NCI-H1417 treated with DMSO at 0.1 percent for 48 hours (cell line): ENCODE results near the gene OBSCN.
"Not testable (repeated sequence)": the region's sequence is repeated elsewhere in the genome, so short reads cannot be mapped to it uniquely, and the experiment has no call there.

Source experiments
- DNase-seq: peaks from one replicate; lab custom pipeline; 2025; lab: John Stamatoyannopoulos, UW

Gene OBSCN

DNA sequence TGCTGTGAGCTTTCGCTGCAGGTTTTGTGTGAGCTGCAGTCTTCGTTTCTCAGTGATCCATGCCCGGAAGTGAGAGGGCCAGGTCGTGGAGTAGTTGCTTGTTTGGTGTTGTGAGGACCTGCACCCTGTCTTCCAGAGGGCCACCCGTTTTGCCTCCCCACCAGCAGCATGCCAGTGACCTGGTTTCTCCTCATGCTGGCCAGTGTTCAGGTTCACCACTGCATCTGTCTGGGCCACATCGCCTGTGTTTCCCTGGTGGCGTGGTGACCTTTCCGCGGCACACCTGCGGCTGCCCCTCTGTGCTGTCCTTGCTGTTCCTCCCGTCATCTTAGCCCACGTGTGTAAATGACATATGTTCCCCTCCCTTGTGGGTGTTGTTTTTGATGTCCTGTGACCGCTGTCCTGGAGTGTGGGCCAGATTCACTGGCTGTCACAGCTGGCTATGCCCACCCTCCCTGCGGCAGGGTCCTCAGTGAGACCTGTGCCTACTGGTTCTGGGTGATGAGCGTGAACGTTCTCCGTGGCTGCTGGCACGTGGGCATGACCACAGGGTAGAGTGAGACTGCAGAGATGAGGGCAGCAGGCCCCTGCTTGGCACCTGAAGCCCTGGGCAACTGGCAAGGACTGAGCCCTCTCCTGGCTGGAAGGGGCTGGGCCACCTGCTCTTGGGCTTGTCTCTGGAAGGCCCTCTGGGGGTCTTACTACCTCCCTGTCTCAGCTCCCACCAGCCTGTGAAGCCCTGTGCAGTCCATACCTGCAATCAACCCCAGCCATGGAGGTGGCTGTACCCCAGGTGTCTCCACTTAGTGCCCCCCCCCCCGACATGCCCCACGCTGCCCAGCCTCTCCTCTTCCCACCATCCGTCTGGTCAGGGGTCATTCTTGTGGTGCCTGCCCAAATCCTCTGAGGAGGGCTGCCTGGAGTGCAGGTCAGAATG, 35.0 kb upstream of the OBSCN start:
- DNase-seq: no peak

DNA sequence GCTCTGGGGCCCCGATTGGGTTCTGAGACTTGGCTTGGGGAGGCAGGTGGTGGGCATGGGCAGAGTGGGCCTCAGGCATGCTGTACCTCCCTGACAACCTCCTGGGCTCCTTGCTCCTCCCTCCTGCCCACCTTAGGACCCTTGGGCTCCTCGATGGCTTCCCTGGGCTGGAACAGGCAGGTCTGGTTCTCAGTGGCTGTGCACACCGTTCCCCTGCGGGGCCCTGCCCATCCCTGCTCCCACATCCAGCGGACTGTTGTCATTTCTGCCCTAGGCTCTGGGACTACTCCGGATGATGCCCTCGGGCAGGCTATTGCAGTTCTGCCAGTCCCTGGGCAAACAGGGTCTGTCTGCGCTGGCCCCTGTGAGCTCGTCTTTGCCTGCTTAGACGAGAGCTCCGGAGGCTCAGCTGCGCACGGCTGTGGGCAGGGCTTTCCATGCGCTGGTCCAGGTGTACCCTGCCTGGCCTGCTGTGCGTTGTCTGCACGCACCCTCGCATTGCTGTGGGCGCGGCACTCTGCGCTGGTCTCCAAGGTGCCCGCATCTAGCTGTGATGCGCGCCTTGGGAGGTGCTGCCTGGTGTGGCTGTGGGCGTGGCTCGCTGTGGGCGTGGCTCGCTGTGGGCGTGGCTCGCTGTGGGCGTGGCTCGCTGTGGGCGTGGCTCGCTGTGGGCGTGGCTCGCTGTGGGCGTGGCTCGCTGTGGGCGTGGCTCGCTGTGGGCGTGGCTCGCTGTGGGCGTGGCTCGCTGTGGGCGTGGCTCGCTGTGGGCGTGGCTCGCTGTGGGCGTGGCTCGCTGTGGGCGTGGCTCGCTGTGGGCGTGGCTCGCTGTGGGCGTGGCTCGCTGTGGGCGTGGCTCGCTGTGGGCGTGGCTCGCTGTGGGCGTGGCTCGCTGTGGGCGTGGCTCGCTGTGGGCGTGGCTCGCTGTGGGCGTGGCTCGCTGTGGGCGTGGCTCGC, 34.0 kb upstream of the OBSCN start:
- DNase-seq: not testable (repeated sequence)

DNA sequence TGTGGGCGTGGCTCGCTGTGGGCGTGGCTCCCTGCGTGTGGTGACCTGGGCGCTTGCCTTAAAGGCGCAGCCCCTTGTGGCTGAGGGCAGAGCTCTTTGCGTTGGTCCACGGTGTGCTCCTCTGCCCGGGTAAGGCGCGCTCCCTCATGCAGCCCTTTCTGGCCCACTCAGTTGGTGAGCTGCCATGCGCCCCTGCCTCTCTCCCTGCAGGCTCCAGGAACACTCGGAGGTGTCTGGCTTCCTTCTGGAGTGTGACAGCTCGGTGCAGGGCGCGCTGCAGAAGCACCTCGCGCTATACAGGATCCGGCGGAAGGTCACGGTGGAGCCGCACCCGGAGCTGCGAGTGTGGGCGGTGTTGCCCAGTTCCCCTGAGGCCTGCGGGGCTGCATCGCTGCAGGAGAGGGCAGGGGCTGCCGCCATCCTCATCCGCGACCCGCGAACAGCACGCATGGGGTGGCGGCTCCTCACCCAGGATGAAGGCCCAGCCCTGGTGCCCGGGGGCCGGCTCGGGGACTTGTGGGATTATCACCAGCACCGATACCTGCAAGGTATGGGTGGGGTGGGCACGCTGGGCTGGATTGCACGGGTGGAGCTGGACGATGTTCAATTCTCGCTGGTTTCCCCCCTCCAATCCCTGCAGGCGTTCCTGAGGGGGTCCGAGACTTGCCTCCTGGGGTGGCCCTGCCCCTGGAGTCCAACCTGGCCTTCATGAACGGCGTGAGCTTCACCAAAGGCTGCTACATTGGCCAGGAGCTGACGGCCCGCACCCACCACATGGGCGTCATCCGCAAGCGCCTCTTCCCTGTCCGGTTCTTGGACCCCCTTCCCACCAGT, 33.1 kb upstream of the OBSCN start:
- DNase-seq: no peak

DNA sequence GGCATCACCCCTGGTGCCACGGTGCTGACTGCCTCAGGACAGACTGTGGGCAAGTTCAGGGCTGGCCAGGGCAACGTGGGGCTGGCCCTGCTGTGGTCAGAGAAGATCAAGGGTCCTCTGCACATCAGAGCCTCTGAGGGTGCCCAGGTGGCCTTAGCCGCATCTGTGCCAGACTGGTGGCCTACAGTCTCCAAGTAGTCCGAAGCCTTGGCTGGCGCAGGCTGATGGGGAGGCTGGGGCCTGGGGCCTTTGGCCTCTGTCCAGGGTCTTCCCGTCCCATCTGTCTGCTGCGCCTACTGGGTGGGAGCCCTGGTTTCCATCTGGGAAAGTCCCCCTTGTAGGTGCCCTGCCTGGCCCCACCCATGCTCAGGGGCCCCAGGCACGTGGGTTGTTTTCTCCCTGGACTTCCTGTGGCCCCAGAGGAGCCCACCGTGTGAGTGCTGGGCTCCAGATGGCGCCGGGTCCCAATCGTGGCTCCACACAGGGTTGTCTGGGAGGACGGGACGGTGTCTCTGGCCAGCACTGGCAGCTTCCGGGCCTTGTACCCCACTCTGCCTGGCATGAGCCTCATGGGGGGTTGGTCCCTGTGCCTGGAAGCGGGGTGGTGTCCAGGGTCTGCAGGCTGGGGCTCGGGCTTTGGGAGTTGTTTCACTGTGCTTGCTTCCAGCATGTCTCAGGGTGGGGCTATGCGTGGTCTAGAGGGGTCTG, 32.4 kb upstream of the OBSCN start:
- no peak for DNase-seq

DNA sequence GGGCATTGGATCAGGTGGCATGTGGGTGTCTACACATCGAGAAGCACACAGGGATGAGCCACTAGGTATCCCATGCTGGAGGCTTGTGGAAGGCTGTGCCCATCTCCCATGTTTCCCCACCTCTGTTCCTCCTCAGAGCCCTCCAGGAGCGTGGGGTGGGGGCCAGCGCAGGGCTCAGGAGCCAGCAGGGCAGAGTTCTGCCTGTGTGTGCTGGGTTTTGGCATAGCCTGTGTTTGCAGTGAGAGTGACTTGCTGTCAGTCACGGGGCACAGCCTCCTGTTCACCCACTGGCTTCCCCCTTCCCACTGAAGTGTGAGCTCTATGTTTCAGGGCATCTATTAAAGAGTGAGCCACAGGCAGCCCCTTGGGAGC, 31.8 kb upstream of the OBSCN start:
- DNase-seq: no peak

DNA sequence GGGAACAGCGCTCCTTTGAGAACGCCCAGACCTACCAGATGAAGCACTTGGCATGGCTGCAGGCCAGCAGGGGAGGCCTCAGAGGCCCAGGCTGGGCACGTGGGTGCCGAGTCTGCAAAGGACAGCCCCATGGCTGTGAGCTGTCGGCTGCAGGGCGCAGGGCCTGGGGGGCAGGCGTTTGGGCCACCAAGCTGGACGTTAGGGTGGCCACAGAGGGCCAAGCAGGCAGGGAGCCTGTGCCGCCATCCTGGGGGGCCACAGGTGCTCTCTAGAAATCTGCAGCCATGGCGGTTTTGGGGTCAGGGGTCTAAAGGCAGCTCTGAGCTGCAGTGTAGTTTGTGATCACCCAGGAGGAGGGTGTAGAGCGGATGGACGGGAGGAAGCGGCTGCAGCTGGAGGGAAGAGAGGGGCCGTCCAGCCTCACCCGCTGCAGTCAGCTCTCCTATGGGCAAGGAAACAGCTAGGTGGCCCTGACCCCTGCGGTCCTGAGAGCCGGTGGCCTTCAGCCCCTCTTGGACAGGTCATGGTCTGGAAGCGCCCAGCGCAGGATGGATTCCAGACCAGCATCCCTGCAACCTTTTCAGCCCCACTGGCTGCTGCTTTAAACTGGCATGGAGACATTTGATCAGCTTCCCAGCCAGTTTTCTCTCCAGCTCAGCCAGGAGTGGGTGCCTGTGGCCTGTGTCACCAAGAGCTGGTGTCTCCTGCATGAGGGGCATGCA, 31.2 kb upstream of the OBSCN start:
- DNase-seq: no peak

DNA sequence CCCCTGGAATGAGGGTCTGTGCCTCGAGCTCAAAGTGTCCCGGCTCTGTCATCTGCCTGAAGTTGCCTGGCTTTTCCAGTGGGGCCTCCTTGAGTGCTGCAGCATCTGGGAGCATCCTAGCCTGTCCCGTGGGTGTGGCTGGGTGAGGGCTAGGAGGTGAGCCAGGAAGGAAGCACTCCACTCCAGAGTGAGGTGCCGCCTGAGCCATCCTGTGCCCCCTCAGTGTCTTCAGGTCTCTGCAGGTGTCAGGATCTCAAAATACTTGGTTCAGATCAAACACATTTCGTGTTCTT, 30.7 kb upstream of the OBSCN start:
- no peak for DNase-seq

DNA sequence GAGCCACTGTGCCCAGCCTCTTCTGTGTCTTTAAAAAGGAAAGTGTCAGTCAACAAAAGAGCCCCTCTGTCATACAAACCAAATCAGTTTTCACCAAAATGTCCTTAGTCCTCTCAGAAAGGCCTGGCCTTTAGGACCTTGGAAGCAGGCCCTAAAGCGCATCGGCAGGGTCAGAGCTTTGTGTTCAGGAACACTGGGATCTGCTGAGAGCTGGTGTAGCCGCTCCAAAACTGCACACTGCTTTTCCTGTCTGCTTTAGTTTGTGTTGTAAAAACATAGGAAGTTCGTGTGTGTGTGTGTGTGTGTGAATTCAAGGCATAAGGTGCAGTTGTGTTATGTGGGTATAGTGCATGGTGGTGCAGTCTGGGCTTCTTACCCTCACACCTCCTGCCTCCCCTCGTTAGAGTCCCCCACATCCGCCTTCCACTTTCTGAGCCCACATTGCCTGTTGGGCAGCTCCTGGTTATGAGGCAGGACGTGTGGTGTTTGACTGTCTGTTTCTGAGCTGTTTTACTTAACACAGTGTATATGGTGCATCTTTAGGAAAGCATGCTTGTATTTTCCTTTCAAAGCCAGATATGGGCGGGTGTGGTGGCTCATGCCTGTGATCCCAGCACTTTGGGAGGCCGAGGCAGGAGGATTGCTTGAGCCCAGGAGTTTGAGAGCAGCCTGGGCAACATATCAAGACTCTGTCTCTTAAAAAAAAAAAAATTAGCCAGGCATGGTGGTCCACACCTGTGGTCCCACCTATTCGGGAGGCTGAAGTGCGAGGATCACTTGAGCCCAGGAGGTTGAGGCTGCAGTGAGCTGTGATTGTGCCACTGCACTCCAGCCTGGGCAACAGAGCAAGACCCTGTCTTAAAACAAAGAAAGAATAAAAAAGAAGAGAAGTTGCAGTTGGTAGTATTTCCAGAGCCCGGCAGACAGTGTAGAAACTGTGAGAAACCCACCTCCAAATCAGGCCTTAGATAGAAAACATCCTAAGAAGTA, 29.8 kb upstream of the OBSCN start:
- no peak for DNase-seq

DNA sequence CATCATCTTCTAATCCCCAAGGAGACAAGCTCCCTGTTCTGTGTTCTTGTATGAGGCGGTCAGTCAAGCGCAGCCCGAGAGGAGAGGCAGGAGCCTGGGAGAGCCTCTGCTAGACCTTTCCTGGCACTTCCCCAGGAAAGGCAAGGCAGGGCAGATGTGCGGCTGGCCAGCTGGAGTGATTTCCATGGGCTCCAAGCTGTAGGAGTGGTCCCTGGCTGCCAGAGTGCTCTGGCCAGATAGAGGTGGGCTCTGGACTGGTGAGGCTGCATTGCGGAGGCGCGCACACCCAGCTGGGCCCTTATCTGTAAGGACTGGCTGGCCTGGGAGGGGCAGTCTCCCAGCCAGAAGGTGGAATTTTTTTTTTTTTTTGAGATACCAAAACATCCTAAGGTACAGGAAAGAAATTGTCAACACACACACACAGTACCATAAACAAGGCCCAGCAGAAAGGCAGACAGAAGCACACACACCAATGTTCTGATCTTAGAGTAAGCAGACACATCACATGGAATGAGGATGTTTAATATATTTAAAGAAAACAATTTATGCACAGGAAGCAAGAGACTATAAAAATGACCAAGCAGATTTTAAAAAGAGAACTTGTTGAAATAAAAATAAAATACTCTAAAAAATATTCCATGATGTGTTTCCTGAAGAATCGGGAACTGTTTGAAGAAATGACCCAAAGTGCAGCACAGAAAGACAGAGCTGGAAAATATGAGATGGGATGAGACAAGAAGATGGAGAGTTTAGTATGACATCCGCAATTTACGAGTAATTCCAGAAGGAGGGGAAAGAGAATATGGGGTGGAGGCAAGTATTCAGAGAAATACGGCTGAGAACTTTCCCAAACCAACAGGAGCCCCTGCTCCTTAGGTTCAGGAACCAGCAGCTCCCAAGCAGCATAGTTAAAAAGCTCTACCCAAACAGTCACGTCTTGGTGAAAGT, 28.8 kb upstream of the OBSCN start:
- no peak for DNase-seq

DNA sequence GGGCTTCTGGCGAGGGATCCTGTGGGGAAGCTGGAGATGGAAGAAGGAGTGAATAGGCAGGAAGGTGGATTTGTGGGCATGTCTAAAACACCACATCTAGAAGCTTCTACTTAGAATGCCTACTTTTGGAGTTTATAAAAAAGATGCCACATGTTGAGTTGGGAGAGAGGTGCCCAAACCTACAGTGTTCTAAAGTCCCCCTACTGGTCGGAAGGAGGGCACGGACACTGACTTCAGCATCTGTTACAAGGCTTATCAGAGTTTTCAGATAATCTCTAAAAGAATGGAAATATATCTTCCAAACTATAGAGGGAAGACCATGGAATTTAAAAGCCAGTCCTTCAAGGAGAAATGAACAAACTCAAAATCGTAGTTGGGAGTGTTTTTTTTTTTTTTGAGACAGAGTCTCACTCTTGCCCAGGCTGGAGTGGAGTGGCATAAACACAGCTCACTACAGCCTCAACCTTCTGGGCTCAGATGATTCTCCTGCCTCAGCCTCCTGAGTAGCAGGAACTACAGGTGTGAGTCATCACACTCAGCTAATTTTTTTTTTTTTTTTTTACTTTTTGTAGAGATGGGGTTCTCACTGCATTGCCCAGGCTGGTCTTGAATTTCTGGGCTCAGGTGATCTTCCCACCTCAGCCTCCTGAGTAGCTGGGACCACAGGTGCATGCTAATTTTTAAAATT, 27.4 kb upstream of the OBSCN start:
- DNase-seq: no peak

DNA sequence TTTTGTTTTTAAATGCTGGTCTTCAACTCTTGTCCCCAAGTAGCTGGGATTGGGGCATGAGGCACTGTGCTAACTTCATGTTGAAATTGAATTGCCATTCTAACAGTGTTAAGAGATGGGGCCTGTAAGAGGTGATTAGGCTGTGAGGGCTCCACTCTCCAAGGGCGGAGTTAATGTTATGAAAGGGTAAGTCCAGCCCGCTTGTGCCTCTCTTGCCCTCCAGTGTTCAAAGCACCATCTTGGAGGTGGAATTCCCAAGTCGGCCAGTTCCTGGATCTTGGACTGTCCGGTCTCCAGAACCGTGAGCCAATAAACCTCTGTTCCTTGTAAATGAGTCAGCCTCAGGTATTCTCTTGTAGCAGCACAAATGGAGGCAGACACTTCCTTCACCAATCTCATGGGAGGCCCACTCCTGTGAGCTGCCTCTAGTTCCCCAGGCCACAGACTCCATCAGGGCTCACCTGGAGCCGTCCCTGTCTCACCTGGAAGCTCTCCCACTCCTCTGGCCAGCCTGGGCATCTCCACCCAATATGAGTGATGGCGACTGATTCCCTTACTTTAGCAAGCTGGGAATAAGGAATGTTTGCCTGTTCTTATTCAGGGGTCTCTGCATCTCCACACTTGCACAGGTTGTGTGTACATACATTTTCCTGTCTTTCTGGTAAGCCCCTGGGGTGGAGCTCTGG, 26.7 kb upstream of the OBSCN start:
- no peak for DNase-seq

DNA sequence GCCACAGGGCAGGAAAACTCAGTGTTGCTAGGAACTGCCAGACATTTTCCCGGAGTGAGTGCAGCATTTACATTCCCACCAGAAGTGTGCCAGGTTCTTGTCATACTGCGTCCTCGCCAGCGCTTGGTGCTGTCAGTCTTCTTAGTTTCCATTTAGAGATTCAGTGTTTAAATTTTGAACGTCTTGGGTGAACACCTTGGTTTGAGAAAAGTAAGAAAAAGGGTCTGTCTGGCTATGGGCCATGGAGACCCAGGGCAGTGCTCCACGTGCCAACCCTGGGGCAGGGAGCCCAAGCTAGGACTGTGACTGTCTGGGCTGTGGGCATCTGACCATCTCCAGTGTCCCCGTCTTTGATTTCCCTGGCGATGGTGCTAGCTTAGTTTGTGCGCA, 26.2 kb upstream of the OBSCN start:
- DNase-seq: no peak

DNA sequence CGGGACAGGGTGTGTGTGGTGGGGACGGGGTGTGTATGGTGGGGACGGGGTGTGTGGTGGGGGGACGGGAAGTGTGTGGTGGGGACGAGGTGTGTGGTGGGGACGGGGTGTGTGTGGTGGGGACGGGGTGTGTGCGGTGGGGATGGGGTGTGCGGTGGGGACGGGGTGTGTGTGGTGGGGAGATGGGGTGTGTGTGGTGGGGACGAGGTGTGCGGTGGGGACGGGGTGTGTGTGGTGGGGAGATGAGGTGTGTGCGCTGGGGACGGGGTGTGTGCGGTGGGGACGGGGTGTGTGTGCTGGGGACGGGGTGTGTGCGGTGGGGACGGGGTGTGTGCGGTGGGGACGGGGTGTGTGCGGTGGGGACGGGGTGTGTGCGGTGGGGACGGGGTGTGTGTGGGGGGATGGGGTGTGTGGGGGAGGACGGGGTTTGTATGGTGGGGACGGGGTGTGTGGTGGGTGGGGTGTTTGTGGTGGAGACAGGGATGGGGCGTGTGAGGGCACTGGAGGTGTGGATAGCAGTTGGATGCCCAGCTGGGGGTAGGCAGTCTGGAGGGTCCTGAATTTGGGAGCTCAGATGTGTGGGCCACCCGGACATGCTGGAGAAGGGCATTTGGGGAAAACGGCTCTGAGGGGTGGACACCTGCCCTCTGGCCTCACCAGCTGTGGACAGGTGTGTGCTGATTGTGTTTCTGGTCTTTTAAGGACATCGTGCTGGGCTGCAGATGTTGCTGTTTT, 25.4 kb upstream of the OBSCN start:
- DNase-seq: no peak

DNA sequence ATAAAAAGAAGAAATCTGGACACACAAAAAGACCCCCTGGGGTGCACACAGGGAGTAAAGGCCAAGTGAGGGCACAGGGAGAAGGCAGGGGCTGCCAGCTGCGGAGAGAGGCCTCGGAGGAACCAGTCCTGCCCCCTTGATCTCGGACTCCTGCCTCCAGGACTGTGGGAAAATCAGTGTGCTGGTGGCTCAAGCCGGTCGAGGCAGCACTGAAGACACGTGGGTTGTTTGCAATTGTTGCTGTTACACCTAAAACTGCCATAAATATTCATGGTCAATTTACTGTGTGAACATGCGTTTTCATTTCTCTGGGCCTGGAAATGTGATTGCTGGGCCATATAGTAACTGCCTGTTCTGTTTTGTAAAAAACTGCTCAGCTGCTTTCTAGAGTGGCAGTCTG, 23.7 kb upstream of the OBSCN start:
- no peak for DNase-seq

DNA sequence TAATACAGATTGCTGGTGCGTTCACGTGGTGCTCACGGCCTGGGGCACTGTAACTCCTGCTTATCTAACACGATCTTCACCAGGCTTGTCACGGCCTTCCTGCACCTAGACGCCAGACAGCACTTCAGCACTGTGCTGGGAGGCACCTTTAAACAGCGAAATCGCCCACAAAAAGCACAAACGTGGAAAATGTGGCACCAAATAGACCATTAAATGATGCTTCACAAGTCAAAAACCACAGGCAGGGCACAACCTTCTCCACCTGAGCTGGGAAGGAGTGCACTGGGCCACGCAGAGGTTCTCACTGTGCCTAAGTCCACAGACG, 22.2 kb upstream of the OBSCN start:
- DNase-seq: no peak

DNA sequence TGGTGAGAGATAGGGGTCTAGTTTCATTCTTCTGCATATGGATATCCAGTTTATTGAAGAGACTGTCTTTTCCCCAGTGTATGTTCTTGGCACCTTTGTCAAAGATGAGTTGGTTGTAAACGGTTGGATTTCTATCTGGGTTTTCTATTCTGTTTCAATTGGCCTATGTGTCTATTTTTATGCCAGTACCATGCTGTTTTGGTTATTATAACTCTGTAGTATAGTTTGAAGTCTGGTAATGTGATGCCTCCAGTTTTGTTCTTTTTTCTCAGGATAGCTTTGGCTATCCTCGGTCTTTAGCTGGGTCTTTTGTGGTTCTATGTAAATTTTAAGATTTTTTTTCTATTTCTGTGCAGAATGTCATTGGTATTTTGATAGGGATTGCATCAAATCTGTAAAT, 19.6 kb upstream of the OBSCN start:
- DNase-seq: not testable (repeated sequence)

DNA sequence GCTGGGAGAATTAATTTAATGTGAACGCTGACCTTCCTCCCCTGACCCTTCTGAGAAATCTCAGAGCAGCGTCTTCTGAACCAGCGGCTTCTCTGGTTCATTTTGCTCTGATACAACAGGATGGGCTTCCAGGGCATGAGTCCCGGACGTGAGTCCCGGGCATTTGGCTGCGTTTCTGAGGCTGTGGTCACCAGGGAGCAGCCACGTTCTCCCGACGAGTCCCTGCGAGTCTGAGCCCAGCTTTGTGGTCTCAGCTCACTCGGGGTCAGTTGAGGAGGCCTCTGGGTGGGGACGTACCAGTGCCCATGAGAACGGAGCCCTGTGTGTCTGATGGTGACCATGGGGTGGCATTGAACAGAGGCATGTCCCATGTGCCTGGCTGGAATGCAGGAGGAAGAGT, 17.7 kb upstream of the OBSCN start:
- no peak for DNase-seq
